ENCODE results near the gene ASB1. TPM values are rescaled to one million over a fixed set of nuclear protein-coding genes. Genes with fewer than 3 reads are reported as not detected.

Gene ASB1
- total RNA-seq, 2 donors from 2014 or later, result 11.9 to 27.8 TPM

DNA sequence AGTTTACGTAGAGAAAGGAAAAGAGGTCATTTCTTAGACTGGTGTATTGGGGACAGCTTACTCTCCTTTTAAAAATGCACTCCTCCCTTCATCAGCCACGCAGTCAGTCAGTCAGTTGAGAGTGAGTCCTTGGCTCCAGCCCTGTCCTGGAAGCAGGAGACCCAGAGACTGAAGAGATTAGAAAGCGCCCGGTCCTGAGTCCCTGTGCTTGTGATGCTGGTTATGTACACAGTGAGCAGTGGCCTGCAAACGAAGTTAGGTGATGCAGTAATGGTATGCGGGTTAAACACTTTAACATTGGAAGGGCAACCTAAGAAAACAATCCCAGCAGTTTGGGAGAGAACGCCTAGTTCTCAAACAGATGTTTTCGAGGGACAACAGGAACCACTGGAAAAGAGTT lies 6.3 kb upstream of the ASB1 start:
- no peaks in the 10 kb centered on the region for H3K9me3 ChIP-seq
- H3K36me3 ChIP-seq, result no peaks in the 10 kb centered on the region
- H3K4me3 ChIP-seq, result no peak overlapping the region
- no peaks in the 10 kb centered on the region for H3K27me3 ChIP-seq (replicated peaks; ENCODE audit: insufficient read depth)
- peak overlapping the region; percentile 21 to 46 for H3K27ac ChIP-seq
- peaks cover 6% of the 10 kb centered on the region for H3K4me1 ChIP-seq (replicated peaks)
- 50% methylated on average over 8 of the region's 8 CpGs for WGBS
- no peak for DNase-seq (ENCODE audit: low spot score)
- intact Hi-C loops (cut with DNase I), result no loop called here
- TF ChIP-seq CTCF (IDR thresholded peaks at IDR 0.05) (no peak), POLR2AphosphoS5 (IDR thresholded peaks at IDR 0.05) (no peak), POLR2A (IDR thresholded peaks at IDR 0.05) (no peak)

GRCh38 chr2:238420878-238421694 lies 5.6 kb upstream of the ASB1 start:
- no peak for DNase-seq (ENCODE audit: low spot score)
- H3K36me3 ChIP-seq, result no peaks in the 10 kb centered on the region
- 21% methylated on average over 16 of the region's 16 CpGs for WGBS
- TF ChIP-seq POLR2AphosphoS5 (IDR thresholded peaks at IDR 0.05) (no peak), POLR2A (IDR thresholded peaks at IDR 0.05) (no peak), CTCF (IDR thresholded peaks at IDR 0.05) (no peak)
- no peaks in the 10 kb centered on the region for H3K27me3 ChIP-seq (replicated peaks; ENCODE audit: insufficient read depth)
- peaks cover 6% of the 10 kb centered on the region for H3K4me1 ChIP-seq (replicated peaks)
- H3K9me3 ChIP-seq, result no peaks in the 10 kb centered on the region
- H3K4me3 ChIP-seq, result no peak overlapping the region
- intact Hi-C loops (cut with DNase I), result no loop called here
- peak overlapping the region; percentile 21 to 46 for H3K27ac ChIP-seq

DNA sequence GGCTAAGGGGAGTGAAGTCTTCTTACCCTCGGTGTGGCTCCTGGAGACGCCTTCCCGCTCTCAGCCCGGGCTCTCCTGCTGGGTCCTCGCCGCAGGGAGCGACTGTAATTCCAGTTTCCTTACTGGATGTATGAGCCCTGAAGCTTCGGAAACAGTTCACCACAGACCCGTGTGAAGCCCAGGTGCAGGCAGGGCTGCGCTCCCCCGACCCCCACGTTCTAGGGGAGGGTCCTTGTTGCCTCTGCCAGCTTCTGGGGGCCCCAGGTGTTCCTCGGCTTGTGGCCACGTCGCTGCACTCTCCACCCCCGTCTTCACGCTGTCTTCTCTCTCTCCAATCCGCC lies 5.1 kb upstream of the ASB1 start:
- DNase-seq (ENCODE audit: low spot score), result no peak
- 69% methylated on average over 17 of the region's 18 CpGs for WGBS
- Histone ChIP-seq H3K36me3 (no peaks in the 10 kb centered on the region), H3K4me1 (replicated peaks) (peaks cover 6% of the 10 kb centered on the region), H3K4me3 (no peak overlapping the region), H3K27me3 (replicated peaks; ENCODE audit: insufficient read depth) (no peaks in the 10 kb centered on the region), H3K27ac (peak overlapping the region; percentile 21 to 46), H3K9me3 (no peaks in the 10 kb centered on the region)
- intact Hi-C loops (cut with DNase I), result no loop called here
- TF ChIP-seq POLR2AphosphoS5 (IDR thresholded peaks at IDR 0.05), result no peak
- no peak for TF ChIP-seq POLR2A (IDR thresholded peaks at IDR 0.05)
- TF ChIP-seq CTCF (IDR thresholded peaks at IDR 0.05), result no peak

- TF ChIP-seq CTCF (IDR thresholded peaks at IDR 0.05), result no peak
- TF ChIP-seq POLR2AphosphoS5 (IDR thresholded peaks at IDR 0.05), result no peak
- TF ChIP-seq POLR2A (IDR thresholded peaks at IDR 0.05), result no peak
- no peaks in the 10 kb centered on the region for H3K36me3 ChIP-seq
- 92% methylated on average over 10 of the region's 10 CpGs for WGBS
Measured at GRCh38 chr2:238422285-238422684, 4.4 kb upstream of the ASB1 start.

DNA sequence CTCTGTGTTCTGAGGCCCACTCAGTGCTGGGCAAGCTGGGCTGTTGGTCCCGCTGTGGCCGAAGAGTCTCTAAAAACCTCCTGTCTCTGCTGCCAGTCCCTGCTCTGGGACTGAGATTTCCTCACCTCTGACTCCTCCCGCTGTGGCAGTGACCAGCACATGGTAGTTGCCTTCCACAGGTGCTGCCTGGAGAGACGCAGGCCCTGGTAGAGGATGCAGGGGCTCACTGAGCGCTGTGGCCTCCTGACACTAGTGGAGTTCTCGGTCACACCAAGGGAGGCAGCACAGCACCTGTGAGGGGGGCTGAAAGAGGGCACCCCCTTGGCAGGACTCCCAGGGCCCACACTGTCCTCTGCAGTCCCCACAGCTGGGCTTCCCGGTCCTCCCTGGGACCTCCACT lies 3.8 kb upstream of the ASB1 start:
- no peaks in the 10 kb centered on the region for H3K36me3 ChIP-seq
- DNase-seq (ENCODE audit: low spot score), result no peak
- TF ChIP-seq CTCF (IDR thresholded peaks at IDR 0.05), result no peak
- TF ChIP-seq POLR2A (IDR thresholded peaks at IDR 0.05), result no peak
- no peak for TF ChIP-seq POLR2AphosphoS5 (IDR thresholded peaks at IDR 0.05)
- no peak overlapping the region for H3K27ac ChIP-seq
- 90% methylated on average over 7 of the region's 7 CpGs for WGBS
- peaks cover 6% of the 10 kb centered on the region for H3K4me1 ChIP-seq (replicated peaks)
- intact Hi-C loops (cut with DNase I), result no loop called here
- H3K4me3 ChIP-seq, result no peak overlapping the region
- H3K9me3 ChIP-seq, result no peaks in the 10 kb centered on the region
- no peaks in the 10 kb centered on the region for H3K27me3 ChIP-seq (replicated peaks; ENCODE audit: insufficient read depth)

More at GRCh38 chr2:238422285-238422684, 4.4 kb upstream of the ASB1 start:
- intact Hi-C loops (cut with DNase I), result no loop called here
- Histone ChIP-seq H3K27ac (no peak overlapping the region), H3K4me1 (replicated peaks) (peaks cover 6% of the 10 kb centered on the region), H3K27me3 (replicated peaks; ENCODE audit: insufficient read depth) (no peaks in the 10 kb centered on the region), H3K4me3 (no peak overlapping the region), H3K9me3 (no peaks in the 10 kb centered on the region)
- DNase-seq (ENCODE audit: low spot score), result no peak
